WTC11 (cell line): ENCODE measurements around the gene WNK1. TPM values are rescaled to one million over a fixed set of nuclear protein-coding genes. Genes with fewer than 3 reads are reported as not detected.

Experiments used
- CTCF ChIP-seq: fragments of 200-600 bp; IDR thresholded peaks from 2 replicates; pipeline ENCODE4 v1.8.0; 2022; ENCODE audit warnings: antibody characterized with exemption
- E2F5 ChIP-seq: sonication (generic); formaldehyde crosslinking; IDR thresholded peaks from 2 replicates; pipeline ENCODE4 v1.8.1; 2022; ENCODE audit warnings: mild to moderate bottlenecking, moderate library complexity, missing genetic modification reagents
- FOXK1 ChIP-seq: sonication (generic); formaldehyde crosslinking; IDR thresholded peaks from 2 replicates; pipeline ENCODE4 v1.8.0; 2022; ENCODE audit warnings: mild to moderate bottlenecking, moderate library complexity, missing genetic modification reagents
- FOXP1 ChIP-seq: sonication (generic); formaldehyde crosslinking; IDR thresholded peaks from 2 replicates; pipeline ENCODE4 v1.8.0; 2022; ENCODE audit warnings: missing genetic modification reagents, mild to moderate bottlenecking, moderate library complexity, borderline replicate concordance
- MAX ChIP-seq: sonication (generic); formaldehyde crosslinking; IDR thresholded peaks from 2 replicates; pipeline ENCODE4 v1.8.0; 2022; ENCODE audit warnings: mild to moderate bottlenecking, missing genetic modification reagents
- PRDM15 ChIP-seq: sonication (generic); formaldehyde crosslinking; IDR thresholded peaks from 2 replicates; pipeline ENCODE4 v1.8.0; 2022; ENCODE audit warnings: missing genetic modification reagents
- SMAD3 ChIP-seq: sonication (generic); formaldehyde crosslinking; IDR thresholded peaks from 2 replicates; pipeline ENCODE4 v1.8.0; 2022; ENCODE audit warnings: missing genetic modification reagents, mild to moderate bottlenecking, borderline replicate concordance
- TEAD1 ChIP-seq: sonication (generic); formaldehyde crosslinking; IDR thresholded peaks from 2 replicates; pipeline ENCODE4 v1.8.0; 2022; ENCODE audit warnings: mild to moderate bottlenecking, missing genetic modification reagents
- USF1 ChIP-seq: sonication (generic); formaldehyde crosslinking; IDR thresholded peaks from 2 replicates; pipeline ENCODE4 v1.8.0; 2022; ENCODE audit warnings: mild to moderate bottlenecking, missing genetic modification reagents
- ZBTB21 ChIP-seq: sonication (generic); formaldehyde crosslinking; IDR thresholded peaks from 2 replicates; pipeline ENCODE4 v1.8.1; 2023; ENCODE audit warnings: mild to moderate bottlenecking, missing genetic modification reagents, borderline replicate concordance
- ZNF219 ChIP-seq: sonication (generic); formaldehyde crosslinking; IDR thresholded peaks from 2 replicates; pipeline ENCODE4 v1.8.0; 2023; ENCODE audit warnings: missing genetic modification reagents, mild to moderate bottlenecking, borderline replicate concordance
- ZNF281 ChIP-seq: sonication (generic); formaldehyde crosslinking; IDR thresholded peaks from 2 replicates; pipeline ENCODE4 v1.8.0; 2023; ENCODE audit warnings: mild to moderate bottlenecking, missing genetic modification reagents
- ZNF416 ChIP-seq: fragments of 250-450 bp; sonication (Bioruptor Pico); IDR thresholded peaks from 2 replicates; pipeline ENCODE4 v1.9.0; 2021; ENCODE audit warnings: mild to moderate bottlenecking, inconsistent platforms
- total RNA-seq: library from RNA; stranded (reverse); gene quantifications from 3 replicates; pipeline ENCODE4 v1.2.3, GENCODE V29; 2021
- TF ChIP-seq, protein P1 (sequence below): sonication (generic); formaldehyde crosslinking; IDR thresholded peaks from 2 replicates; pipeline ENCODE4 v1.8.1; 2023; ENCODE audit warnings: mild to moderate bottlenecking, moderate library complexity, missing genetic modification reagents

WNK1 gene
- total RNA-seq, 1 experiment from 2014 or later = 118 TPM

DNA sequence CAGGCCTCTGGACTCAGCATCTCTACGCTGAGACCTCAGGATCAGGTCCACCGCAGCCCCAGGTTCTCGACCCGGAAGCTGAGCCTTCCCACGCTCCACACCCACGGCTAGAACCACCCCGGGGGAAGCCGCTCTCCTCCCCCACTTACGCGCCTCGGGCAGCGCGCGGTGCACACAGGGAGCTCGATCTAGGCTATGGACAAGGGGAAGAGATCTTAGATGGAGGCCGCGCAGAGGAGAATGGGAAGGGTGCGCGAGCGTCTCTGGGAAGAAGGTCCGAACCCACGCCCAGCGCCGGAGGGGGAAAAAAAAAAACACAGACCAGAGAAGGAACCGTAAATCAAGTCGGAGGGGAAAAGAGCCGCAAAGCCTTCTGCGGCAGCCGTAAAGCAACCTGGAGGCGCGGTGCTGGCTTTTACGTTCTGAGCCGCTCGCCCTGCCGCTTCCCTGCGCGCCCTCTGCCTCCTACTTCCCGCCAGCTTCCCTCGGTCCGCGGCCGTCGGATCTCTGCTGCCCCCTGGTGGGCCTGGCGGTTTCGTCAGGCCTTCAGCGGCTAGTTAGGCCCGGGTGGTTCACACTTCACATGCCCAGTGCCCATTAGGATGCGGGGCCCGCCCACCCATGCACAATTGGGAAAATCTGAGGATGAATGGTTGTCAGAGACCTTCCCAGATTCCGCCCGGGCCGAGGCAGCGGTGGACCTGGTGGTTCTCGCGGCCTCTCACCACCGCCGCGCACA lies 197.2 kb downstream of the WNK1 start, which contains the start of gene RAD52 (continued):
- 0 out of 2 replicates have a peak, but pooled peaks have one; percentile 63 for TF ChIP-seq ZBTB21
- TF ChIP-seq SMAD3 (CRISPR knock-in tag) = peak; percentile 63; the same call in 1 of the 2 replicates
- TF ChIP-seq USF1 (CRISPR knock-in tag) = no peak; the same call in 1 of the 2 replicates
- peak; percentile 98 for TF ChIP-seq E2F5 (CRISPR knock-in tag)
- TF ChIP-seq FOXK1 (CRISPR knock-in tag) = no peak; the same call in 1 of the 2 replicates
- peak; percentile 86 for TF ChIP-seq CTCF
- peak; percentile 62; the same call in 1 of the 2 replicates for TF ChIP-seq TEAD1 (CRISPR knock-in tag)
- TF ChIP-seq MAX = peak; percentile 61
- peak; percentile 77 for TF ChIP-seq ZNF281 (CRISPR knock-in tag)
- TF ChIP-seq ZNF219 (CRISPR knock-in tag) = no peak
- TF ChIP-seq, protein P1, sequence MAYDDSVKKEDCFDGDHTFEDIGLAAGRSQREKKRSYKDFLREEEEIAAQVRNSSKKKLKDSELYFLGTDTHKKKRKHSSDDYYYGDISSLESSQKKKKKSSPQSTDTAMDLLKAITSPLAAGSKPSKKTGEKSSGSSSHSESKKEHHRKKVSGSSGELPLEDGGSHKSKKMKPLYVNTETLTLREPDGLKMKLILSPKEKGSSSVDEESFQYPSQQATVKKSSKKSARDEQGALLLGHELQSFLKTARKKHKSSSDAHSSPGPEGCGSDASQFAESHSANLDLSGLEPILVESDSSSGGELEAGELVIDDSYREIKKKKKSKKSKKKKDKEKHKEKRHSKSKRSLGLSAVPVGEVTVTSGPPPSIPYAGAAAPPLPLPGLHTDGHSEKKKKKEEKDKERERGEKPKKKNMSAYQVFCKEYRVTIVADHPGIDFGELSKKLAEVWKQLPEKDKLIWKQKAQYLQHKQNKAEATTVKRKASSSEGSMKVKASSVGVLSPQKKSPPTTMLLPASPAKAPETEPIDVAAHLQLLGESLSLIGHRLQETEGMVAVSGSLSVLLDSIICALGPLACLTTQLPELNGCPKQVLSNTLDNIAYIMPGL (CRISPR knock-in tag) = peak; percentile 82
- 0 out of 2 replicates have a peak, but pooled peaks have one; percentile 2 for TF ChIP-seq FOXP1 (CRISPR knock-in tag)
- 0 out of 2 replicates have a peak, but pooled peaks have one; percentile 2 for TF ChIP-seq ZNF416
- no peak for TF ChIP-seq PRDM15 (CRISPR knock-in tag)
